ENCODE data around the gene TREH. TPM values are rescaled to one million over a fixed set of nuclear protein-coding genes. Genes with fewer than 3 reads are reported as not detected.

The TREH gene
- total RNA-seq, 1 experiment from 2014 or later = not detected

GRCh38 chr11:118641397-118642019 is 37.9 kb downstream of the TREH start:
- Histone ChIP-seq H3K27ac (ENCODE audit: insufficient read length, low read depth, low read length) (no peak overlapping the region), H4K5ac (ENCODE audit: insufficient read length, low read depth, low read length) (no peak overlapping the region), H2BK12ac (ENCODE audit: insufficient read length, low read depth, low read length) (no peak overlapping the region), H2BK120ac (ENCODE audit: low read depth, low read length, poor library complexity, severe bottlenecking) (no peak overlapping the region), H3K23ac (ENCODE audit: insufficient read length, low read depth, low read length) (no peak overlapping the region), H3K14ac (ENCODE audit: insufficient read depth, low read length) (no peak overlapping the region), H4K20me1 (ENCODE audit: control insufficient read depth, insufficient read depth, insufficient read length) (no peaks in the 10 kb centered on the region), H4K8ac (replicated peaks; ENCODE audit: insufficient read length, low read depth, low read length) (no peak overlapping the region), H4K91ac (ENCODE audit: insufficient read length, low read depth, low read length) (no peak overlapping the region), H3K4me2 (ENCODE audit: insufficient read depth, insufficient read length, low read length) (no peak overlapping the region), H3K4me1 (ENCODE audit: insufficient read depth, low read length) (no peaks in the 10 kb centered on the region), H3K18ac (ENCODE audit: insufficient read length, low read depth, low read length) (no peak overlapping the region), H3K27me3 (ENCODE audit: insufficient read depth, low read length) (no peaks in the 10 kb centered on the region), H3K79me1 (ENCODE audit: insufficient read depth, low read depth, low read length, poor library complexity, severe bottlenecking) (no peaks in the 10 kb centered on the region), H3T11ph (ENCODE audit: low read length) (no peak overlapping the region), H2BK15ac (ENCODE audit: low read depth, low read length) (no peak overlapping the region), H2BK20ac (ENCODE audit: low read depth, low read length, poor library complexity, severe bottlenecking) (no peak overlapping the region), H2AFZ (ENCODE audit: low read length) (no peak overlapping the region), H3K79me2 (ENCODE audit: insufficient read depth, low read length) (no peaks in the 10 kb centered on the region), H2BK5ac (ENCODE audit: insufficient read length, low read length) (no peak overlapping the region), H3K9ac (ENCODE audit: extremely low read depth, insufficient read length, low read length) (no peak overlapping the region), H3K56ac (ENCODE audit: insufficient read length, low read depth, low read length) (no peak overlapping the region), H3K23me2 (ENCODE audit: insufficient read length, low read depth, low read length, poor library complexity, severe bottlenecking) (no peaks in the 10 kb centered on the region), H3K9me3 (ENCODE audit: control insufficient read depth, low read depth, low read length) (no peaks in the 10 kb centered on the region), H2AK5ac (ENCODE audit: insufficient read length, low read length) (no peak overlapping the region), H3K4ac (ENCODE audit: low read depth, low read length) (no peak overlapping the region)
- Mint-ChIP-seq H3K36me3 (ENCODE audit: insufficient read depth in 1 of 3, low read depth in 3 of 3) (peaks cover 31 to 76% (median 72%) of the 10 kb centered on the region in 3 experiments), H3K9me3 (no peaks in the 10 kb centered on the region), H3K27me3 (ENCODE audit: low read depth) (no peaks in the 10 kb centered on the region), H3K4me3 (no peak overlapping the region), H3K27ac (0 out of 7 replicates have a peak overlapping the region, but pooled peaks of 1 of the 3 experiments have one; percentile 55), H3K4me1 (peaks cover 0 to 5% of the 10 kb centered on the region in 2 experiments; a peak in 2 of 4 replicates)
- WGBS (ENCODE audit: extremely low coverage, insufficient read length, low lambda C conversion rate) = no CpG with 5 or more reads among the region's 11 CpGs
- no peak for TF ChIP-seq CTCF (conservative IDR thresholded peaks at IDR 0.05)
- no peak for DNase-seq

All from H9 (cell line).